GM19023 (cell line): Measurements from ENCODE around the gene RASGRP3.
A peak's percentile ranks its signal among the peaks of the same experiment; 100 is the strongest.
"Not testable (repeated sequence)": the region's sequence is repeated elsewhere in the genome, so short reads cannot be mapped to it uniquely, and the experiment has no call there.

Source experiments
- ATAC-seq: cut with Tn5 transposase; IDR thresholded peaks from one replicate; pipeline ENCODE4 v1.9.1; 2021; ENCODE audit warnings: mild to moderate bottlenecking, moderate library complexity; ENCODE audit not compliant: unreplicated experiment

The RASGRP3 gene

GRCh38 chr2:33476131-33476792, at the start of gene RASGRP3:
RASGRP3 (plus strand) TSS chr2:33476649; CDS start chr2:33515137, 38,488 bp downstream.
- ATAC-seq, result peak; percentile 56

GRCh38 chr2:33426666-33427231, 49.7 kb upstream of the RASGRP3 start:
- no peak for ATAC-seq

GRCh38 chr2:33430077-33430476, 46.4 kb upstream of the RASGRP3 start:
- no peak for ATAC-seq

GRCh38 chr2:33430856-33431255, 45.6 kb upstream of the RASGRP3 start:
- no peak for ATAC-seq

GRCh38 chr2:33432871-33433270, 43.6 kb upstream of the RASGRP3 start:
- no peak for ATAC-seq

- ATAC-seq, result no peak
Measured at GRCh38 chr2:33433279-33434235, 42.9 kb upstream of the RASGRP3 start.

GRCh38 chr2:33435518-33435917, 40.9 kb upstream of the RASGRP3 start:
- ATAC-seq, result no peak

- no peak for ATAC-seq
Measured at GRCh38 chr2:33436083-33436482, 40.4 kb upstream of the RASGRP3 start.

GRCh38 chr2:33437297-33437696, 39.2 kb upstream of the RASGRP3 start:
- no peak for ATAC-seq

- no peak for ATAC-seq
Measured at GRCh38 chr2:33437815-33438214, 38.6 kb upstream of the RASGRP3 start.

- peak; percentile 80 for ATAC-seq
Measured at GRCh38 chr2:33441235-33441810, 35.1 kb upstream of the RASGRP3 start.

- not testable (repeated sequence) for ATAC-seq
Measured at GRCh38 chr2:33442052-33442451, 34.4 kb upstream of the RASGRP3 start.

- ATAC-seq, result no peak
Measured at GRCh38 chr2:33442528-33443079, 33.8 kb upstream of the RASGRP3 start.

- ATAC-seq, result no peak
Measured at GRCh38 chr2:33443274-33443829, 33.1 kb upstream of the RASGRP3 start.

GRCh38 chr2:33444967-33445366, 31.5 kb upstream of the RASGRP3 start:
- ATAC-seq, result no peak

- no peak for ATAC-seq
Measured at GRCh38 chr2:33448220-33448899, 28.1 kb upstream of the RASGRP3 start.

GRCh38 chr2:33451214-33451613, 25.2 kb upstream of the RASGRP3 start:
- no peak for ATAC-seq

- no peak for ATAC-seq
Measured at GRCh38 chr2:33451825-33452224, 24.6 kb upstream of the RASGRP3 start.

- no peak for ATAC-seq
Measured at GRCh38 chr2:33452545-33452944, 23.9 kb upstream of the RASGRP3 start.

GRCh38 chr2:33453905-33454479, 22.5 kb upstream of the RASGRP3 start:
- ATAC-seq, result no peak
